ENCODE measurements around the gene XRCC3. TPM values are rescaled to one million over a fixed set of nuclear protein-coding genes. Genes with fewer than 3 reads are reported as not detected.

Gene XRCC3
- total and polyA plus RNA-seq, 2 of the 8 experiments (the other 6 are each of a cell fraction or from before 2014, with no cell fraction given) = 36.9 to 41.8 TPM

DNA sequence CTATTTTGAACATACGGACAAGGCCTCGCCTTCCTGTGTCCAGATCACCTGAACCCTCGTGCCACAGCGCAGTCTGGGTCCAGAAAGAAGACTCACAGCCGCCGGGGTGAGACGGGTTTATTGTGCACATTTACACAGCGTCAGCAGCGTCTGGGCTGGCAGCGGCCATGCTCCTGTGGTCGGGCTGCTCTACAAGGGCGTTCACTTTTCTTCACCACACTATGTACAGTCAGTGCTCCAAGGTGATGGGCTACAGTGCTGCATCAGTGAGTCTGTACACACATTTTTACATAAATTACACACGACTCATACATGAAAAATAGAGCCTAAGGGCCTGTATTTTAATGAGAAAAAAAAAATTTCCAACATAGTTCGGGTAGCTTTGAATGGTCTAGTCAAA is 18.4 kb upstream of the XRCC3 start (continued):
- TF ChIP-seq, protein P1, sequence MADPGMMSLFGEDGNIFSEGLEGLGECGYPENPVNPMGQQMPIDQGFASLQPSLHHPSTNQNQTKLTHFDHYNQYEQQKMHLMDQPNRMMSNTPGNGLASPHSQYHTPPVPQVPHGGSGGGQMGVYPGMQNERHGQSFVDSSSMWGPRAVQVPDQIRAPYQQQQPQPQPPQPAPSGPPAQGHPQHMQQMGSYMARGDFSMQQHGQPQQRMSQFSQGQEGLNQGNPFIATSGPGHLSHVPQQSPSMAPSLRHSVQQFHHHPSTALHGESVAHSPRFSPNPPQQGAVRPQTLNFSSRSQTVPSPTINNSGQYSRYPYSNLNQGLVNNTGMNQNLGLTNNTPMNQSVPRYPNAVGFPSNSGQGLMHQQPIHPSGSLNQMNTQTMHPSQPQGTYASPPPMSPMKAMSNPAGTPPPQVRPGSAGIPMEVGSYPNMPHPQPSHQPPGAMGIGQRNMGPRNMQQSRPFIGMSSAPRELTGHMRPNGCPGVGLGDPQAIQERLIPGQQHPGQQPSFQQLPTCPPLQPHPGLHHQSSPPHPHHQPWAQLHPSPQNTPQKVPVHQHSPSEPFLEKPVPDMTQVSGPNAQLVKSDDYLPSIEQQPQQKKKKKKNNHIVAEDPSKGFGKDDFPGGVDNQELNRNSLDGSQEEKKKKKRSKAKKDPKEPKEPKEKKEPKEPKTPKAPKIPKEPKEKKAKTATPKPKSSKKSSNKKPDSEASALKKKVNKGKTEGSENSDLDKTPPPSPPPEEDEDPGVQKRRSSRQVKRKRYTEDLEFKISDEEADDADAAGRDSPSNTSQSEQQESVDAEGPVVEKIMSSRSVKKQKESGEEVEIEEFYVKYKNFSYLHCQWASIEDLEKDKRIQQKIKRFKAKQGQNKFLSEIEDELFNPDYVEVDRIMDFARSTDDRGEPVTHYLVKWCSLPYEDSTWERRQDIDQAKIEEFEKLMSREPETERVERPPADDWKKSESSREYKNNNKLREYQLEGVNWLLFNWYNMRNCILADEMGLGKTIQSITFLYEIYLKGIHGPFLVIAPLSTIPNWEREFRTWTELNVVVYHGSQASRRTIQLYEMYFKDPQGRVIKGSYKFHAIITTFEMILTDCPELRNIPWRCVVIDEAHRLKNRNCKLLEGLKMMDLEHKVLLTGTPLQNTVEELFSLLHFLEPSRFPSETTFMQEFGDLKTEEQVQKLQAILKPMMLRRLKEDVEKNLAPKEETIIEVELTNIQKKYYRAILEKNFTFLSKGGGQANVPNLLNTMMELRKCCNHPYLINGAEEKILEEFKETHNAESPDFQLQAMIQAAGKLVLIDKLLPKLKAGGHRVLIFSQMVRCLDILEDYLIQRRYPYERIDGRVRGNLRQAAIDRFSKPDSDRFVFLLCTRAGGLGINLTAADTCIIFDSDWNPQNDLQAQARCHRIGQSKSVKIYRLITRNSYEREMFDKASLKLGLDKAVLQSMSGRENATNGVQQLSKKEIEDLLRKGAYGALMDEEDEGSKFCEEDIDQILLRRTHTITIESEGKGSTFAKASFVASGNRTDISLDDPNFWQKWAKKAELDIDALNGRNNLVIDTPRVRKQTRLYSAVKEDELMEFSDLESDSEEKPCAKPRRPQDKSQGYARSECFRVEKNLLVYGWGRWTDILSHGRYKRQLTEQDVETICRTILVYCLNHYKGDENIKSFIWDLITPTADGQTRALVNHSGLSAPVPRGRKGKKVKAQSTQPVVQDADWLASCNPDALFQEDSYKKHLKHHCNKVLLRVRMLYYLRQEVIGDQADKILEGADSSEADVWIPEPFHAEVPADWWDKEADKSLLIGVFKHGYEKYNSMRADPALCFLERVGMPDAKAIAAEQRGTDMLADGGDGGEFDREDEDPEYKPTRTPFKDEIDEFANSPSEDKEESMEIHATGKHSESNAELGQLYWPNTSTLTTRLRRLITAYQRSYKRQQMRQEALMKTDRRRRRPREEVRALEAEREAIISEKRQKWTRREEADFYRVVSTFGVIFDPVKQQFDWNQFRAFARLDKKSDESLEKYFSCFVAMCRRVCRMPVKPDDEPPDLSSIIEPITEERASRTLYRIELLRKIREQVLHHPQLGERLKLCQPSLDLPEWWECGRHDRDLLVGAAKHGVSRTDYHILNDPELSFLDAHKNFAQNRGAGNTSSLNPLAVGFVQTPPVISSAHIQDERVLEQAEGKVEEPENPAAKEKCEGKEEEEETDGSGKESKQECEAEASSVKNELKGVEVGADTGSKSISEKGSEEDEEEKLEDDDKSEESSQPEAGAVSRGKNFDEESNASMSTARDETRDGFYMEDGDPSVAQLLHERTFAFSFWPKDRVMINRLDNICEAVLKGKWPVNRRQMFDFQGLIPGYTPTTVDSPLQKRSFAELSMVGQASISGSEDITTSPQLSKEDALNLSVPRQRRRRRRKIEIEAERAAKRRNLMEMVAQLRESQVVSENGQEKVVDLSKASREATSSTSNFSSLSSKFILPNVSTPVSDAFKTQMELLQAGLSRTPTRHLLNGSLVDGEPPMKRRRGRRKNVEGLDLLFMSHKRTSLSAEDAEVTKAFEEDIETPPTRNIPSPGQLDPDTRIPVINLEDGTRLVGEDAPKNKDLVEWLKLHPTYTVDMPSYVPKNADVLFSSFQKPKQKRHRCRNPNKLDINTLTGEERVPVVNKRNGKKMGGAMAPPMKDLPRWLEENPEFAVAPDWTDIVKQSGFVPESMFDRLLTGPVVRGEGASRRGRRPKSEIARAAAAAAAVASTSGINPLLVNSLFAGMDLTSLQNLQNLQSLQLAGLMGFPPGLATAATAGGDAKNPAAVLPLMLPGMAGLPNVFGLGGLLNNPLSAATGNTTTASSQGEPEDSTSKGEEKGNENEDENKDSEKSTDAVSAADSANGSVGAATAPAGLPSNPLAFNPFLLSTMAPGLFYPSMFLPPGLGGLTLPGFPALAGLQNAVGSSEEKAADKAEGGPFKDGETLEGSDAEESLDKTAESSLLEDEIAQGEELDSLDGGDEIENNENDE (IDR thresholded peaks at IDR 0.05; ENCODE audit: insufficient replicate concordance, low read length) = no peak

Data from H1 (cell line).